ENCODE results near the gene MYO9B. TPM values are rescaled to one million over a fixed set of nuclear protein-coding genes. Genes with fewer than 3 reads are reported as not detected.

The MYO9B gene
- total RNA-seq, 1 donor from 2014 or later: 100 TPM

DNA sequence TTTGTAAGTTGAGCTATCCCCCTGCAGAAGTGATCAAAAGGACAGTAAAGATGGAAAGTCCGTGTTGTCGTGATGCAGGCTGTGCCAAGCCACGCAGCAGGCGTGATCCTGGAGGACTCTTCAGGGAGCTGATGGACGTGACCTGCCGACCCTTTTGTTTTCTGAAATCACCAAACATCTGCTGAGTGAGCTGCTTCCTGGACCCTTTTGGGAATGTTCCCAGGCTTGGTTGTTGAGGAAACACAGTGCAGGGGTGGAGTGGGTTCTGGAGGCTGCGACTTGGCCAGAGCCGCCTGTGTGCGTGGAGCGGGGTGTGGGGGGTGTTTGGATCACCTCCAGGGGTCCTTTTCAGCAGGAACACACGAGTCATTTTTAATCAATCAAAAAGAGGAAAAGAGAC lies 33.6 kb upstream of the MYO9B start:
- no peak overlapping the region for H3K4me3 ChIP-seq
- no peak for TF ChIP-seq POLR2AphosphoS5 (IDR thresholded peaks at IDR 0.05; ENCODE audit: insufficient read depth in 1 of 2, low read depth in 1 of 2)
- TF ChIP-seq, protein P1, sequence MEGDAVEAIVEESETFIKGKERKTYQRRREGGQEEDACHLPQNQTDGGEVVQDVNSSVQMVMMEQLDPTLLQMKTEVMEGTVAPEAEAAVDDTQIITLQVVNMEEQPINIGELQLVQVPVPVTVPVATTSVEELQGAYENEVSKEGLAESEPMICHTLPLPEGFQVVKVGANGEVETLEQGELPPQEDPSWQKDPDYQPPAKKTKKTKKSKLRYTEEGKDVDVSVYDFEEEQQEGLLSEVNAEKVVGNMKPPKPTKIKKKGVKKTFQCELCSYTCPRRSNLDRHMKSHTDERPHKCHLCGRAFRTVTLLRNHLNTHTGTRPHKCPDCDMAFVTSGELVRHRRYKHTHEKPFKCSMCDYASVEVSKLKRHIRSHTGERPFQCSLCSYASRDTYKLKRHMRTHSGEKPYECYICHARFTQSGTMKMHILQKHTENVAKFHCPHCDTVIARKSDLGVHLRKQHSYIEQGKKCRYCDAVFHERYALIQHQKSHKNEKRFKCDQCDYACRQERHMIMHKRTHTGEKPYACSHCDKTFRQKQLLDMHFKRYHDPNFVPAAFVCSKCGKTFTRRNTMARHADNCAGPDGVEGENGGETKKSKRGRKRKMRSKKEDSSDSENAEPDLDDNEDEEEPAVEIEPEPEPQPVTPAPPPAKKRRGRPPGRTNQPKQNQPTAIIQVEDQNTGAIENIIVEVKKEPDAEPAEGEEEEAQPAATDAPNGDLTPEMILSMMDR (IDR thresholded peaks at IDR 0.05): no peak
- TF ChIP-seq POLR2A (IDR thresholded peaks at IDR 0.05): no peak
- no peaks in the 10 kb centered on the region for H3K27me3 ChIP-seq
- no peaks in the 10 kb centered on the region for H3K4me1 ChIP-seq
- DNase-seq (ENCODE audit: extremely low spot score in 2 of 2): no peak
- no peak overlapping the region for H3K27ac ChIP-seq
- H3K36me3 ChIP-seq: no peaks in the 10 kb centered on the region
- intact Hi-C loops (cut with DNase I): no loop called here
- no peaks in the 10 kb centered on the region for H3K9me3 ChIP-seq

DNA sequence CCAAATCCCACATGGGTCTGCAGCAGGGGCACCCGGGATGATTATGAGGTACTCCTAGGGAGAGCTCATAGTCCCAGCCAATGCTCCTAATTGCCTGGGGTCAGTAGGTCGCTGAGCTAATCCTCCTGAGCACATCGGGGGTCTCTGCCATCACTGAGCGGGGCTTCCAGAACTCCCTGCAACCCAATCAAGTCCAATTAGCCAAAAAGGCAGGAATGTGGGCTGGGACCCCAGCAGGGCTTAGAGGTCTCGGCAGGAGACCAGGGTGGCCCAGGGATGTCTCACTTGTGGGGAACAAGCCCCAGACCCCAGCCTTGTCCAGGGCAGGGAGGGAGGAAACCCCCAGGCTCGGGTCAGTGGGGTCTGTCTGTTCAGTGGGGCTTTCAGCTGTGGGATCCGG lies 31.8 kb upstream of the MYO9B start:
- Histone ChIP-seq H3K27ac (no peak overlapping the region), H3K9me3 (no peaks in the 10 kb centered on the region), H3K4me3 (no peak overlapping the region), H3K27me3 (no peaks in the 10 kb centered on the region), H3K36me3 (no peaks in the 10 kb centered on the region), H3K4me1 (no peaks in the 10 kb centered on the region)
- intact Hi-C loops (cut with DNase I): no loop called here
- DNase-seq (ENCODE audit: extremely low spot score in 2 of 2): no peak
- TF ChIP-seq POLR2A (IDR thresholded peaks at IDR 0.05) (no peak), POLR2AphosphoS5 (IDR thresholded peaks at IDR 0.05; ENCODE audit: insufficient read depth in 1 of 2, low read depth in 1 of 2) (no peak)
- TF ChIP-seq, protein P1 (IDR thresholded peaks at IDR 0.05): no peak

DNA sequence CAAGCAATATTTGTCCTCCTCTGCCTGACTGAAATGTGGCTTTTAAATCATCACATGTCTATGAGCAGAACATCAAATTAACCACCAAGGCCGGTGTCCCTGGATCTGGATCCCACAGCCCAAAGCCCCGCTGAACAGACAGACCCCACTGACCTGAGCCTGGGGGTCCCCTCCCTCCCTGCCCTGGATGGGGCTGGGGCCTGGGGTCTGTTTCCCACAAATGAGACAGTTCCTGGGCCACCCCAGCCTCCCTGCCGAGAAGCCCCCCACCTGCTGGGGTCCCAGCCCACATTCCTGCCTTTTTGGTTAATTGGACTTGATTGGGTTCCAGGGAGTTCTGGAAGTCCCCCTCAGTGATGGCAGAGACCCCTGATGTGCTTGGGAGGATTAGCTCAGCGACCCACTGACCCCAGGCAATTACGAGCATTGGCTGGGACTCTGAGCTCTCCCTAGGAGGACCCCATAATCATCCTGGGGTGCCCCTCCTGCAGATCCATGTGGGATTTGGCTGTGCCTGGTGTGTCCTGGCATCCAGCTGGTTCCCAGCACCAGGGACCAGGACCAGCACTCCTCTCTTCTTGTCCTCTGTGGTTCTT lies 29.6 kb upstream of the MYO9B start:
- H3K36me3 ChIP-seq: no peaks in the 10 kb centered on the region

DNA sequence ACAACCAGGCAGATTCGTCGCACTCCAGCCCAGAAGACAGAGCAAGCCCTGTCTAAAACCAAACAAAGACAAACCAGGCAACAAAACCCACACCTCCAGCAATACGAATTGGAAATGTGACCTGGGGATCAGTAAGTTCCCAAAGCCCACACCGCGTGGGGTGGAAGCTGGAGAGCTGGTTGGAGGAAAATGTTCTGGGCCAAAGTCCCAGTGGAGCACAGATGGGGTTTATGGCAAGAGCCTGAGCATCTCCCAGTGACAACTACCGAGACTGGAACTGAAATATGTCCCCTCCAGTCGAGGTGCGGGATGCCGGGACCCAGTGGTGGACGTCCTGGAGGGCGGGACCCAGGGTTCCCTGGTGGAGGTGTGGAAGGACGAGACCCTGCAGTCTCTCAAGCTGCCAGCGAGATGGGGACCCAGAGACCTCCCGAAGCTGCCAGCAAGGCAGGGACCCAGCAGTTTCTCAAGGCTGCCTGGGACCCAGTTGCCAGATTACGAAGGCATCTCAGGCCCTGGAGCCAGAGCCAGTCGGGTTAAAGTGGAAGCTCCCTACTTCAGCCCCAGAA lies 26.6 kb upstream of the MYO9B start:
- Histone ChIP-seq H3K4me3 (no peak overlapping the region), H3K27me3 (no peaks in the 10 kb centered on the region), H3K36me3 (no peaks in the 10 kb centered on the region), H3K9me3 (no peaks in the 10 kb centered on the region), H3K4me1 (no peaks in the 10 kb centered on the region), H3K27ac (no peak overlapping the region)
- TF ChIP-seq, protein P1 (IDR thresholded peaks at IDR 0.05): no peak
- TF ChIP-seq POLR2A (IDR thresholded peaks at IDR 0.05) (no peak), POLR2AphosphoS5 (IDR thresholded peaks at IDR 0.05; ENCODE audit: insufficient read depth in 1 of 2, low read depth in 1 of 2) (no peak)
- intact Hi-C loops (cut with DNase I): no loop called here
- no peak for DNase-seq (ENCODE audit: extremely low spot score in 2 of 2)

More for the DNA sequence above, 29.6 kb upstream of the MYO9B start:
- TF ChIP-seq POLR2AphosphoS5 (IDR thresholded peaks at IDR 0.05; ENCODE audit: insufficient read depth in 1 of 2, low read depth in 1 of 2) (no peak), POLR2A (IDR thresholded peaks at IDR 0.05) (no peak)
- TF ChIP-seq, protein P1 (IDR thresholded peaks at IDR 0.05): no peak
- Histone ChIP-seq H3K27me3 (no peaks in the 10 kb centered on the region), H3K4me3 (no peak overlapping the region), H3K9me3 (no peaks in the 10 kb centered on the region), H3K4me1 (no peaks in the 10 kb centered on the region), H3K27ac (no peak overlapping the region)
- DNase-seq (ENCODE audit: extremely low spot score in 2 of 2): no peak
- intact Hi-C loops (cut with DNase I): no loop called here

DNA sequence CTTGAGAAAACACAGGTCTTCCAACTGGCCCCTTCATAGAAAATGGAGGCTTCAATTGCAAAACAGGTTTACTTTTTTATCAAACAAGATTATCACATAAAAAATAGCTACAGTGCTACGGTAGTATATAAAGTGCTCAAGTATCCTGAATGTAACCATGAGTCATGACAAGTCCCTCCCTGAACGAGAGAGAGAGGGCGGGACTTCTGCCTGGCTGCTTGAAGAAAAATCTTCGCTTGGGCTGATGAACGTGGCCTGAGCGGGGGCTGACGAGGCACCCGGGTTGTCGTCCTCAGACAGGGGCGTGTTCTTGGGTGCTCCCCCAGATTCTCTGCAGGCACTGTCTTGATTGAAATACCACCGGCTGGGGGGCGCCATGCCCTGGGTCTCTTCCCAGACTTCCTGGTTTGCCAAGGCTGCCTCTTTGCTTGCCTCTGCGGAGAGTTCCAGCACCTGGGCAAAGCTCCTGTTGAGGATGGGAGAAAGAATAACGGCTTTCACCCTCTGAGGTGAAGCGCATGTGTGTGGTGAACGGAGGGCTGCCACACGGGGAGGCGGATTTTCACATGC lies 25.8 kb upstream of the MYO9B start:
- no peaks in the 10 kb centered on the region for H3K9me3 ChIP-seq
- H3K4me1 ChIP-seq: no peaks in the 10 kb centered on the region
- H3K4me3 ChIP-seq: no peak overlapping the region
- no peak overlapping the region for H3K27ac ChIP-seq
- no peak for TF ChIP-seq POLR2A (IDR thresholded peaks at IDR 0.05)
- peak in 1 of 2 donors; percentile 12 for TF ChIP-seq POLR2AphosphoS5 (IDR thresholded peaks at IDR 0.05; ENCODE audit: insufficient read depth in 1 of 2, low read depth in 1 of 2)
- TF ChIP-seq, protein P1 (IDR thresholded peaks at IDR 0.05): no peak
- peaks cover 0 to 5% of the 10 kb centered on the region in 2 donors for H3K36me3 ChIP-seq
- no peak for DNase-seq (ENCODE audit: extremely low spot score in 2 of 2)
- intact Hi-C loops (cut with DNase I): loop anchor here (5.0 kb wide), 1 partner anchor 277 kb away; no protein-coding TSS in a partner anchor
- H3K27me3 ChIP-seq: no peaks in the 10 kb centered on the region

Data from vagina (tissue), 2 donors.